MM.1S (cell line): ENCODE measurements around the gene IRF1.

Experiments used
- EZH2 ChIP-seq: fragments of 300-600 bp; sonication (generic); optimal IDR thresholded peaks from 2 replicates; pipeline ENCODE3; 2017; ENCODE audit warnings: low read depth, mild to moderate bottlenecking, antibody characterized with exemption, low read length, mixed read lengths
- EZH2phosphoT487 ChIP-seq: fragments of 300-600 bp; sonication (generic); IDR thresholded peaks from 2 replicates; pipeline ENCODE4 v1.6.1; 2018; ENCODE audit warnings: antibody characterized with exemption, low read length
- TF ChIP-seq, protein P1 (sequence below): fragments of 300-600 bp; sonication (generic); IDR thresholded peaks from 2 replicates; pipeline ENCODE4 v1.5.1; 2016; ENCODE audit warnings: antibody characterized with exemption, low read length, mixed read lengths

DNA sequence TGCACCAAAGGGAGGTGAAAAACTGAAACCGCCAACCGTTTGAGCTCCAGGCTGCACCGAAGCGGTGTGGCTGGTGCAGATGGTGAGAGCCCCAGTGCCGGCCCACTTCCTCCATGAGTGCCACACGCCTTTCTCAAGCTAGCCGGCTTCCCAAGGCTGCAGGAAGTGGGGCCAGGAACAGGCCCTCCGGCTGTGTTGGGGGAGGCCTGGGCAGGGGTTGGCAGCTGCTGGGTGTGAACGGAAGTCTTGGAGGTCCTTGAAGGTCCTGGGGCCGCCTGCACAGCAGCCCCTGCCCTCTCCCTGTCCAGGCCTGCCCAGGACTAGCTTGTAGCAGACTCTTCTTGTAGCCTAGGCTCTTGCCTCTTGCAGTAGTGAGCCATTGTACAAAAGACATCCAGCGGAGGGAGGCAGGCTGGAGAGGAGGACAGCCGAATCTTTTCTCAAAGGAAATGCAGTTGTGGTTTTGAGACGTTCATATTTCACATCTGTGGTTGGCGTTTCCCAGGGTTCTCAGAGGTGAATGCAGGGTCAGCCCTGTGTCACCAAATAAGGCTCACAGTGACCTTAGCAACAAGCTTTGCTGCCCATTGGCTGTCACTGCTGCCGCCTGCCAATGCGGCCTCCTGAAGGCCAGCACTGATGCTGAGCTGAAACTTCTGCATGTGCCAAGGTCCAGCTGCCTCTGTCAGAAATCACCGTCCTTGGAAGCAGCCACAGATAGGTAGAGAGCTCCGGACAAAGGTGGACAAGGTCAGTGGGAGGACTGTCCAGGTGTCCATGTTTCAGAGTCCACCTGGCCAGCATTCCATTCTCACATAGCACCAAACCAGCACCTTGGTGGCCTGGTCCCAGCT lies 23.9 kb downstream of the IRF1 start:
- TF ChIP-seq, protein P1, sequence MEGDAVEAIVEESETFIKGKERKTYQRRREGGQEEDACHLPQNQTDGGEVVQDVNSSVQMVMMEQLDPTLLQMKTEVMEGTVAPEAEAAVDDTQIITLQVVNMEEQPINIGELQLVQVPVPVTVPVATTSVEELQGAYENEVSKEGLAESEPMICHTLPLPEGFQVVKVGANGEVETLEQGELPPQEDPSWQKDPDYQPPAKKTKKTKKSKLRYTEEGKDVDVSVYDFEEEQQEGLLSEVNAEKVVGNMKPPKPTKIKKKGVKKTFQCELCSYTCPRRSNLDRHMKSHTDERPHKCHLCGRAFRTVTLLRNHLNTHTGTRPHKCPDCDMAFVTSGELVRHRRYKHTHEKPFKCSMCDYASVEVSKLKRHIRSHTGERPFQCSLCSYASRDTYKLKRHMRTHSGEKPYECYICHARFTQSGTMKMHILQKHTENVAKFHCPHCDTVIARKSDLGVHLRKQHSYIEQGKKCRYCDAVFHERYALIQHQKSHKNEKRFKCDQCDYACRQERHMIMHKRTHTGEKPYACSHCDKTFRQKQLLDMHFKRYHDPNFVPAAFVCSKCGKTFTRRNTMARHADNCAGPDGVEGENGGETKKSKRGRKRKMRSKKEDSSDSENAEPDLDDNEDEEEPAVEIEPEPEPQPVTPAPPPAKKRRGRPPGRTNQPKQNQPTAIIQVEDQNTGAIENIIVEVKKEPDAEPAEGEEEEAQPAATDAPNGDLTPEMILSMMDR = no peak
- TF ChIP-seq EZH2phosphoT487 = no peak
- no peak for TF ChIP-seq EZH2
